HPDE6-E6E7 (cell line): ENCODE results near the gene SORL1.

Experiments
- DNase-seq: peaks from one replicate; pipeline ENCODE4 v3.0.0; 2011; ENCODE audit warnings: missing footprints; ENCODE audit errors: extremely low spot score

SORL1 gene

GRCh38 chr11:121426476-121427399 is 25.4 kb upstream of the SORL1 start:
- DNase-seq = no peak

DNA sequence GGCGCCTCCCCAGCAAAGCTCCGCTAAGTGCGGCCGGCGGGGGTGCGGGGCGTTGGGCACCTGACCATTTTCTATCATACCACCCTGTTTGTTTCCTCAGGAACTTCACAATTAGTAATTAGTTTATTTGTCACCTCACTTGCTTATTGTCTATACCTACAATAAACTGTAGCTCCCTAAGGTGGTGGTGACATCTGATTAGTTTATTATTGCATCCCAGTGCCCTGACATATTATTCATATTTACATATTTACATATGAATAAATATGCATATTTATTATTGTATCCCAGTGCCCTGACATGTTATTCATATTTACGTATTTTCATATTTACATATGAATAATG is 24.7 kb upstream of the SORL1 start:
- no peak for DNase-seq

GRCh38 chr11:121429556-121429955 is 22.6 kb upstream of the SORL1 start:
- DNase-seq = no peak

GRCh38 chr11:121431820-121432526 is 20.1 kb upstream of the SORL1 start:
- DNase-seq = no peak

DNA sequence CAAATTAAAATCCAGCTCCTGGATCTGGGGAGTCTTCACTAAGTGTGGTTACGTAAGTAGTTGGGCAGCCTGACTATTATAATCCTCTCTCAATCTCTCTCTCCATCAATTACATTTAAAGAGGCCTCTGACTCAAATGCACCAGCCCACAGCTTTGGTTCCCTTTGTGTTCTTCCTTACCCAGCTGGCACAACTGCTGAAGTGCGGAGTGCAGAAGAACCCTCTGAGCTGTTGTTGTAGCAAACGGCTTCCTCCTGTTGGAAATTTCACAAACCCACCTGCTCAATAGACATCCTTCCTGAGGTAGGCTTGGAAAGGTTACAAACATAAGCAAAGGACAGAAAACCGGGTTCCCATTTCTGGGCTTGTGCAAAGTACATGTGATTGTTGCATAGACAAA is 17.0 kb upstream of the SORL1 start:
- DNase-seq = no peak

DNA sequence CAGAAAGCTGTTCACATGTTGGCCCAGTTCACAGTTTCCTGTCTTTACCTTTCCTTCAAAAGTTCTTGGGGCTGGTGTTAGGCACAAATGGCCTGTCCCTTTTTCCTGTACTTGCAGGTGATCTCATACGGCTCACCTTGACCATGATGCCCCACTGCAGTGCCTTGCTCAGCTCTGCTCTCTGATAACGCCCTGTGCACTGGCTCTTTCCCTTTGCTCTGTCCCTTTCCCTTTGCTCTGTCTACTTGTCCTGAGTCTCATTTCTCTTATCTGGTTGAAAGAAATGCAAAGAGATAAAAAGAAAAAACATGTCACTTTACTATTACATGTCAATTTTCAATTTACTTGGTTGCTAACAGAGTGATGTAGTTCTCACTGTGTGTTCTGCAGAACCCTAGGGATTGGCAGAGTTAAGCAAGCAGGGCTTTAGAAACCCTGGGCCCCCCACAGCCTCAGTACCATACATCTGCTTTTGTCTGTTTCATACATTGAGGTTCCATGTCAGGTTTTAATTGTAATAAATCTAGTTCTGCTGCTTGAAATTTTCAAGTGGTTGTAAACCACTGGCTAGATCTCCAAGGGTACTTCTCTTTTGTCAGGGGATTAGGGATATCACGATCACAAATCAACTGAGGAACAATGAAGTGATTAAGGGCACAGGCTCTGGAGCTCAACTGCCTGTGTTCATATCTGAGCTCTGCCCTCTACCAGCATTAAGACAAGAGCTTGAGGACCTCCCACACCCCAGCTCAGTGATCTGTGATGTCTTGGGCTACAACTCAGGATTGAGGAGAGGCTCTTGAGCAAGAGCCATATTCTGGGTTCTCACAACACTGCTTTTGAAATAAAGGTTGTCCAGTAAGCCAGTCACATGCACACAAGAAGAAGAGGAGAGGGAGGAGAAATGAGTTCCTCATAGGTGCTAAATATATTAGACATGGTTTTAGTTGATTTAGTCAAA is 16.3 kb upstream of the SORL1 start:
- no peak for DNase-seq

- no peak for DNase-seq
These were observed 15.0 kb upstream of the SORL1 start for GRCh38 chr11:121437018-121437685.

DNA sequence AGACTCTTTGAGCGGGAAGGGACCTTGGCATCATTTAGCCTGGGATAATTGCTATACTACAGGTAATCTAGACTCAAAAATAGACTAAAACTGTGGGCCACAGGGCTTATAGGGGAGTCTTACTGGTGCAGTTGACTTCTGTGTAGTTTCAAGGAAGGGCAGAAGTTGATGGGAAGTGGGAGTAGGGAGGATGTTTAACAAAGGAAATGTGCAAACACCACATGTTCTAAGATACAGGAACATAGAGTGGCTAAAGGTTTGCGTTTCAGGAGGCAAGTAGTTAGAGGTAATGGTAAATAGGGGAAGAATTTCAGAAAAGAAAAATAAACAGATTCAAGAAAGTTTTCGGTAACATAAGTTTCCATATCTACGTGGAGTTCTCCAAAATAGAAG is 14.4 kb upstream of the SORL1 start:
- DNase-seq = no peak

DNA sequence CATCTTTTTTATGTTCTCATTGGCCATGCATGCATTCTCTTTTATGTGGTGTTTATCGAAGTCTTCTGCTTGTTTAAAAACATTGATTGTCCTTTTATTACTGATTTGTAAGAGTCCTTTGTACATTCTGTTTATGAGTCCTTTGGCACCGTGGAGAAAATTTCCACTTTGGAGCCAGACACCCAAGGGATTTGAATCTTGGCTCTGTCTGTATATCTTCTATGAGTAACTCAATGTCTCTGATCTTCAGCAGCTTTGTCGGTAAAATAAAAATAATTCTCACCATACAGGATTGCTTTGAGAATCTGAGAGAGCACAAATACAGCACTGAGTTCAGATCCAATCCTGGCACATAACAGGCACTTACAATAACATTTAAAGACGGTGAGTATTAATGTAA is 12.8 kb upstream of the SORL1 start:
- no peak for DNase-seq

- no peak for DNase-seq
These were observed 12.4 kb upstream of the SORL1 start for GRCh38 chr11:121439759-121440158.

DNA sequence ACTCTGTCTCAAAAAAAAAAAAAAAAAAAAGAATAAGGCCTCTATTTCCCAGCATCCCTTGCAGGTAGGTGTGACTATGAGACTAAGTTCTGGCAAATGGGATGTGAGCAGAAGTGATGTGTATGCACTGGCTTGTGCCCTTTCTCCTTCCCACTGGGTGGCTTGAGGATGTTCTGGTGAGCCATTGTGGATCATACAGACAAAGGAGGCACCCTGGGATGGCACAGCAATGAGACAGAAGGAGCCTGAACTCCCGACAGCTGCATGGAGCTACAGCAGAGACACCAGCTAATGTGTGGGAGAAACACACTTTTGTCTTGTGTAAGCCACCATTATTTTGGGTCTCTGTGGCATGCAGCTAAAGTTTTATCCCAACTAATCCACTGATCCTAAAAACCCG is 10.6 kb upstream of the SORL1 start:
- DNase-seq = no peak

DNA sequence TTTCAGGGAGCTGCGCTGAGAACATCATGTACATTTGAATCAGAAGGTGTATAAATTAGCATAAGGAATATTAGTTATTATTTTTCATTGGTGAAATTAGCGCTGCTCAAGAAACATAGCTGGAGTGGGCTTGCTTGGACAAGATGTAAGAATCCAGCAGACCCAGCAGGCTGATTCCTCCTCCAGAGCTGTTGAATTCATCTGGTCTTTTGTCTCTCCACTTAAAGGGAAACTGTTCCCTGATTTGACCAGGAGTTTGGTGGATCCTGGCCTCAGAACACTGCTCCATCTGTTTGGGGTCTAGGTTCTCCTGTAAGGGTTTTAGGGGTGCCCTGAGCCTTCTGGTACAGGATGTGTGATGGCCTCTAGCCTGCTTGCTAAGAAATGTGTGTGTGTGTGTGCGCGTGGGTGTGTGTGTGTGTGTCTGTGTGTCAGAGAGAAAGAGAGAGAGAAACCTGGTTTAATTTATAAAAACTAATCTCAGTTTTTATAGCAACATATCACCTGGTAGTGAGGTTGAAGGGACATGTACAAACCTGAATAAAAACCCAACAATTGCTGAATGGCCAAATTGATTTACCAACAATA is 8.3 kb upstream of the SORL1 start:
- DNase-seq = no peak

DNA sequence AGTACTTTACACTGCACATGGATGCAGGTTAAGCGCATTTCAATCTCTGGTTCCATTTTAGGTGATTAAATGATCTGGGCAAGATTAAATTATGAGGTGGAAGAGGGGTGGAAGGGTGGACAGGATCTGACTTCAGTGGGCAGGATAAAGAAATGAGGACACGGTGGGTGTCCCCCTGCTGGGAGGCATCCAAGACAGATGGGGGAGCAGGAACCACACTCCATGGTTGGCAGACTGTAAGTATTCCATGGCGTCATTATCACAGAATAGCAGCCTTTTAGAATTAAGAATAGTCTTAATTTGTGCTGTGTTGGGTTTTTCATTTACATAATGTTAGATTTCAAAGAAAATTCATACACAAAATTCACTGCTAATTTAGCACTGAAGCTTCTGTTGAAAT is 7.6 kb upstream of the SORL1 start:
- no peak for DNase-seq

- DNase-seq = no peak
These were observed 6.9 kb upstream of the SORL1 start for GRCh38 chr11:121445071-121445768.

- no peak for DNase-seq
These were observed 5.4 kb upstream of the SORL1 start for GRCh38 chr11:121446752-121447156.

GRCh38 chr11:121448011-121448410 is 4.1 kb upstream of the SORL1 start:
- no peak for DNase-seq

GRCh38 chr11:121448431-121448941 is 3.6 kb upstream of the SORL1 start:
- no peak for DNase-seq

- no peak for DNase-seq
These were observed 3.0 kb upstream of the SORL1 start for GRCh38 chr11:121449123-121449522.

DNA sequence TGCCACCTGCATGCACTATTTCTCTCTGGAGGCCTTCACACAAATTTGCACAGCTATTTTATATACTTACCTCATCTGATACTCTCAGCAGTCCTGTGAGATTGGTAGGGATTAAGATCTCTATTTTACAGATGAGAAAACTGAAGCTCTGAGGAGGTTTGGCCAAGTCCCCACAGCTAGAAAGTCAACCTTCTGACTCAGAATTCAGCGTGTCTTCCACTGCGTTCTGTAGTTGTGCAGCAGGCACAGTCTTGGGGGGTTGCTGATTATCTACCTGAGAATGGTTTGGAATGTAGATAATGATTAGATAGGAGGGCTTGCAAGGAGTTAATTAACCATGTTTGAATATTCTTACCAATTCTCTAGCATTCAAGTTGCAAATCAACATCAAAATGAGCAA is 2.5 kb upstream of the SORL1 start:
- DNase-seq = no peak

- DNase-seq = no peak
These were observed 1.7 kb upstream of the SORL1 start for GRCh38 chr11:121450401-121450800.
